ENCODE measurements around the gene KIAA1958.

DNA sequence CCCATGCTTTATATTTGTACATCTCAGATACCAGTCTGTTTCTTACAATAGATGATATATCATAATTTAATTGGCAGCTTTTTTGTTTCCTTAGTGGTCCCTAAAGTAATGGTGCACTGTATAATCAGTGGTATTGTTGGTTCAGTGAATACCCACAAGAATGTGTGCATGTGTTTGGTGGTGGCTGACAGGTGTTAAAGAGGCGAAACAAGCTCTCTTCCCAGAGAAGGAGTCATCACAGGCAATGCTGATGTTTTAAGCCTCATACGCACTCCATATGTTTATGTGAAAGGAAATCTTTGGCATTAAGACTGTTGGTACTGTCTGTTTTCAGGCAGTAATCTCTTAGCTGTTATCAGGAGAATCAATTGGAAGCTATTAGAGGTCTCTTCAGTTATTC lies 49.2 kb upstream of the KIAA1958 start:
- TF ChIP-seq, protein P1, sequence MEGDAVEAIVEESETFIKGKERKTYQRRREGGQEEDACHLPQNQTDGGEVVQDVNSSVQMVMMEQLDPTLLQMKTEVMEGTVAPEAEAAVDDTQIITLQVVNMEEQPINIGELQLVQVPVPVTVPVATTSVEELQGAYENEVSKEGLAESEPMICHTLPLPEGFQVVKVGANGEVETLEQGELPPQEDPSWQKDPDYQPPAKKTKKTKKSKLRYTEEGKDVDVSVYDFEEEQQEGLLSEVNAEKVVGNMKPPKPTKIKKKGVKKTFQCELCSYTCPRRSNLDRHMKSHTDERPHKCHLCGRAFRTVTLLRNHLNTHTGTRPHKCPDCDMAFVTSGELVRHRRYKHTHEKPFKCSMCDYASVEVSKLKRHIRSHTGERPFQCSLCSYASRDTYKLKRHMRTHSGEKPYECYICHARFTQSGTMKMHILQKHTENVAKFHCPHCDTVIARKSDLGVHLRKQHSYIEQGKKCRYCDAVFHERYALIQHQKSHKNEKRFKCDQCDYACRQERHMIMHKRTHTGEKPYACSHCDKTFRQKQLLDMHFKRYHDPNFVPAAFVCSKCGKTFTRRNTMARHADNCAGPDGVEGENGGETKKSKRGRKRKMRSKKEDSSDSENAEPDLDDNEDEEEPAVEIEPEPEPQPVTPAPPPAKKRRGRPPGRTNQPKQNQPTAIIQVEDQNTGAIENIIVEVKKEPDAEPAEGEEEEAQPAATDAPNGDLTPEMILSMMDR (conservative IDR thresholded peaks at IDR 0.05; ENCODE audit: low read depth, low read length) = no peak
- TF ChIP-seq EZH2 (IDR thresholded peaks at IDR 0.05; ENCODE audit: borderline replicate concordance, low read depth, low read length, poor library complexity, severe bottlenecking) = no peak
